Activated CD4-positive, alpha-beta memory T cell treated with anti-CD3 and anti-CD28 coated beads for 36 hours (primary cell): ENCODE results near the gene UFC1. TPM values are rescaled to one million over a fixed set of nuclear protein-coding genes. Genes with fewer than 3 reads are reported as not detected.

Source experiments
- CTCF ChIA-PET: fragments of 350-600 bp; sonication (Branson Sonifier 250); formaldehyde crosslinking; loops from one replicate; lab custom pipeline; 2021; ENCODE audit warnings: antibody characterized with exemption, inconsistent platforms; lab: Charles Lee
- POLR2A ChIA-PET: fragments of 350-600 bp; sonication (Branson Sonifier 250); formaldehyde crosslinking; loops from one replicate; lab custom pipeline; 2021; ENCODE audit warnings: antibody characterized with exemption; lab: Charles Lee
- DNase-seq: peaks from one replicate; pipeline ENCODE4 v3.0.0-alpha.2; 2020
- H3K27ac Mint-ChIP-seq: one replicate; pipeline ENCODE4 v1.8.0; 2021; ENCODE audit warnings: mixed read lengths
- H3K27me3 Mint-ChIP-seq: one replicate; pipeline ENCODE4 v1.8.0; 2021; ENCODE audit warnings: mixed read lengths
- H3K36me3 Mint-ChIP-seq: one replicate; pipeline ENCODE4 v1.8.0; 2021; ENCODE audit warnings: mixed read lengths
- H3K4me1 Mint-ChIP-seq: one replicate; pipeline ENCODE4 v1.8.0; 2021; ENCODE audit warnings: low read depth, mixed read lengths
- H3K4me3 Mint-ChIP-seq: one replicate; pipeline ENCODE4 v1.8.0; 2021; ENCODE audit warnings: mild to moderate bottlenecking, mixed read lengths
- H3K9me3 Mint-ChIP-seq: one replicate; pipeline ENCODE4 v1.8.0; 2021; ENCODE audit warnings: mixed read lengths
- intact Hi-C: fragments of 100-400 bp; cut with micrococcal nuclease; formaldehyde crosslinking; loops from one replicate; pipeline ENCODE4 v1.15.1; 2023
- total RNA-seq, 2 experiments: library from RNA; stranded (reverse); gene quantifications; one replicate each; pipeline ENCODE4 v1.2.3, GENCODE V29; 2021

The UFC1 gene
- total RNA-seq, 2 experiments from 2014 or later: 87.7 to 91.0 TPM

DNA sequence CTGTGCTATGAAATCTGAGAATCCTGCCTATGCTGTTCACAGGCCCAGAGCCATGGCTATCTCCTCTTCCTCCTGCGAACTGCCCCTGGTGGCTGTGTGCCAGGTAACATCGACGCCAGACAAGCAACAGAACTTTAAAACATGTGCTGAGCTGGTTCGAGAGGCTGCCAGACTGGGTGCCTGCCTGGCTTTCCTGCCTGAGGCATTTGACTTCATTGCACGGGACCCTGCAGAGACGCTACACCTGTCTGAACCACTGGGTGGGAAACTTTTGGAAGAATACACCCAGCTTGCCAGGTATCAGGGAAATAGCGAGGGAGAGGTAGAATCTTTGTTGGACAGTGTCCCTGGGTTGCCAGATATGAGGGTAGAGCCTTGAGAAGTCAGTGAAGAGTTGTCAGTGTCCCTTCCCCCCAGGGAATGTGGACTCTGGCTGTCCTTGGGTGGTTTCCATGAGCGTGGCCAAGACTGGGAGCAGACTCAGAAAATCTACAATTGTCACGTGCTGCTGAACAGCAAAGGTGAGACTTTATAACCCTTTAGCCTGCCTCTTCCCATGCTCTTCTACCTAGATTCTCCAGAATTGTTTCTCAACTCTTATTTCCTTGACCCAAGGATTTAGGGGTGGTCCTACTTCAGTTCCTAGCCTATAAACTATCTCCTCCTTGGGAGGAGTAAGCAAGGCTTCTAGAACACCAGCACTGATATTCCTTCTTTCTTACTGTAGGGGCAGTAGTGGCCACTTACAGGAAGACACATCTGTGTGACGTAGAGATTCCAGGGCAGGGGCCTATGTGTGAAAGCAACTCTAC is 34.5 kb upstream of the UFC1 start:
- Mint-ChIP-seq H3K27ac (peak overlapping the region; percentile 84), H3K36me3 (peaks cover 48% of the 10 kb centered on the region), H3K27me3 (no peaks in the 10 kb centered on the region), H3K4me3 (peak overlapping the region; percentile 93), H3K9me3 (no peaks in the 10 kb centered on the region), H3K4me1 (peaks cover 53% of the 10 kb centered on the region)
- DNase-seq: peak; percentile 85
- intact Hi-C loops: loop anchor here (1.0 to 5.0 kb wide), 5 partner anchors 13 to 857 kb away; partner anchors contain the start of genes DCAF8, DEDD, F11R and SDHC
- ChIA-PET CTCF (interaction anchor here (0.6 to 3.9 kb wide), 5 partner anchors 21 to 111 kb away, joined by 3 to 40 read pairs (median 3); partner anchors contain the start of genes ARHGAP30 and KLHDC9), POLR2A (interaction anchor here (0.9 to 2.4 kb wide), 4 partner anchors 9 to 282 kb away, joined by 3 to 11 read pairs (median 4); partner anchors contain the start of gene USF1)

DNA sequence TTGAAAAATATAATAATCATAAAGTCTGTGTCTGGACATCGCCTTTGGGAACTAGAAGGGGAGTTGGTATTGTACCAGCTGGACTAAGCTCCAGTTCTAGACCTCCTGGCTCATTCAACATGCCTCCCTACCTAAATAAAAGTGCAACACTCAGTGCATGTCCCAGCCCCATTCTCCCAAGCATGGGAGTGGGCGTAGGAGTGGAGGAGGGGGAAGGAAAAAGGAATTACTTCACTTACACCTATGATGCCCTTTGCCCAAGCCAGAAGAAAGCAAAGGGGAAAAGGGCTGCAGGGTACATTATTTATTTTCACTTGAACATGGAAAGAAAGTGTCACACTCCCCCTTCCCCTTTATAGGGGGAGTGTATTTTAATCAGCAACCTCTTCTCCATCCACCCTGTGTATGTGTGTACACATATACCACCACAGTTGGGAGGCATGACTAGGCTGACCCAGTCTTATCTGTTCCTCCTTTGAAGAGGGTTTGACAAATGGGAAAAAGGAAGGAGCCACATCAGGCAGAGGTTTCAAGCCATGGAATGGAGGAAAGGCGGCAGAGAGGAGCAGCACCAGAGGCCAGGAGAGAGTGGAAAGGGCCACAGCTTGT is 32.6 kb upstream of the UFC1 start:
- peaks cover 55% of the 10 kb centered on the region for H3K36me3 Mint-ChIP-seq
- ChIA-PET POLR2A (interaction anchor here (1.3 kb wide), 1 partner anchor 37 kb away, joined by 3 read pairs; no protein-coding TSS in a partner anchor), CTCF (interaction anchor here (1.0 to 1.5 kb wide), 4 partner anchors 12 to 45 kb away, joined by 3 to 4 read pairs (median 3); partner anchors contain the start of genes DEDD and PPOX)
- H3K9me3 Mint-ChIP-seq: no peaks in the 10 kb centered on the region
- DNase-seq: no peak
- intact Hi-C loops: no loop called here
- H3K4me3 Mint-ChIP-seq: no peak overlapping the region
- H3K4me1 Mint-ChIP-seq: peaks cover 36% of the 10 kb centered on the region
- H3K27ac Mint-ChIP-seq: peak overlapping the region; percentile 82
- no peaks in the 10 kb centered on the region for H3K27me3 Mint-ChIP-seq

DNA sequence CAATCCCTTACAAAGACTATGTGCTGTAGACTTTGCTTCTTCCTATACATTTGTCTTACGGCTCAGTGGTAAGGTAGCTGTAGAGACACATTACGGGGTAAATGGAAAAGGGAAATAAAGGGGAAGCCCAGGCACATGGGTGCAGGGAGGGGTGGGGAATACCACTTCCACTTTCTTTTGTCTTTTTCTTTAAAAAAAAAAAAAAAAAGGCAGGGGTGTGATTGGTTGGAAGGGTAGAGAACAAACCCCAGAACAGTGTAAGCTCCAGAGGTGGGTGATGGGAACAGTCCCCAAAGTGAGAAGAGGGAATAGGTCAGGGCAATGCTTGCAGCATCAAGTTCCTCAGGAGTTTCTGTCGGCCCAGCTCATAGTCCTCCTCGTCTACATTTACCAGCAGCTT is 31.9 kb upstream of the UFC1 start:
- CTCF ChIA-PET: interaction anchor here (1.0 to 1.5 kb wide), 4 partner anchors 11 to 44 kb away, joined by 3 to 4 read pairs (median 3); partner anchors contain the start of genes DEDD and PPOX
- DNase-seq: no peak
- peaks cover 35% of the 10 kb centered on the region for H3K4me1 Mint-ChIP-seq
- POLR2A ChIA-PET: interaction anchor here (1.3 kb wide), 1 partner anchor 36 kb away, joined by 3 read pairs; no protein-coding TSS in a partner anchor
- H3K9me3 Mint-ChIP-seq: no peaks in the 10 kb centered on the region
- H3K4me3 Mint-ChIP-seq: no peak overlapping the region
- intact Hi-C loops: no loop called here
- peaks cover 56% of the 10 kb centered on the region for H3K36me3 Mint-ChIP-seq
- H3K27ac Mint-ChIP-seq: peak overlapping the region; percentile 64
- H3K27me3 Mint-ChIP-seq: no peaks in the 10 kb centered on the region

GRCh38 chr1:161122967-161123366 is 30.8 kb upstream of the UFC1 start:
- CTCF ChIA-PET: no interaction called here
- intact Hi-C loops: no loop called here
- POLR2A ChIA-PET: no interaction called here
- Mint-ChIP-seq H3K27ac (peak overlapping the region; percentile 48), H3K27me3 (no peaks in the 10 kb centered on the region), H3K9me3 (no peaks in the 10 kb centered on the region), H3K4me3 (no peak overlapping the region), H3K36me3 (peaks cover 61% of the 10 kb centered on the region), H3K4me1 (peaks cover 41% of the 10 kb centered on the region)
- DNase-seq: no peak

DNA sequence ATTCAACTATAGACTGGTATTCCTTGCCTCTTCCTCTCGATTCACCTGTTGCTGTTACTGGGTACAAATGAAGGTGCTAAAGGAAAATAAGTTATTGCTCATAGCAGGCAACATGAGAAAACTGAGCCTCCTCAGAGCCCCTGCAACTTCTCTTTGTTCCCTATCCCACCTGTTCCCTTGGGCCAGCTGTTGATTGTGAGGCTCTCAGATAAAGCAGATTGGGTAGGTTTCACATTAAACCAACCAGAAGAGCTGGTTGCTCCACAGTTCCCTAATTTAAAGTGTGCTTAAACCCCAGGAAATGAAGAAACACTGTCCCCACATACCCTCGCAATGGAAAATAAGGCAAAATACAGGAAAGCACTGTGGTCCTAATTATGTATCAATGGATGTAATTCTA is 26.1 kb upstream of the UFC1 start:
- intact Hi-C loops: no loop called here
- H3K4me1 Mint-ChIP-seq: peaks cover 50% of the 10 kb centered on the region
- H3K27me3 Mint-ChIP-seq: no peaks in the 10 kb centered on the region
- no peak overlapping the region for H3K4me3 Mint-ChIP-seq
- H3K36me3 Mint-ChIP-seq: peaks cover 53% of the 10 kb centered on the region
- ChIA-PET POLR2A (interaction anchor here (1.0 to 1.1 kb wide), 2 partner anchors 9 to 10 kb away, joined by 4 to 5 read pairs; partner anchors contain the start of genes NIT1 and PFDN2), CTCF (interaction anchor here (0.8 to 1.2 kb wide), 3 partner anchors 10 to 30 kb away, joined by 3 to 4 read pairs (median 4); partner anchors contain the start of genes NIT1 and PFDN2)
- DNase-seq: no peak
- H3K27ac Mint-ChIP-seq: no peak overlapping the region
- no peaks in the 10 kb centered on the region for H3K9me3 Mint-ChIP-seq

DNA sequence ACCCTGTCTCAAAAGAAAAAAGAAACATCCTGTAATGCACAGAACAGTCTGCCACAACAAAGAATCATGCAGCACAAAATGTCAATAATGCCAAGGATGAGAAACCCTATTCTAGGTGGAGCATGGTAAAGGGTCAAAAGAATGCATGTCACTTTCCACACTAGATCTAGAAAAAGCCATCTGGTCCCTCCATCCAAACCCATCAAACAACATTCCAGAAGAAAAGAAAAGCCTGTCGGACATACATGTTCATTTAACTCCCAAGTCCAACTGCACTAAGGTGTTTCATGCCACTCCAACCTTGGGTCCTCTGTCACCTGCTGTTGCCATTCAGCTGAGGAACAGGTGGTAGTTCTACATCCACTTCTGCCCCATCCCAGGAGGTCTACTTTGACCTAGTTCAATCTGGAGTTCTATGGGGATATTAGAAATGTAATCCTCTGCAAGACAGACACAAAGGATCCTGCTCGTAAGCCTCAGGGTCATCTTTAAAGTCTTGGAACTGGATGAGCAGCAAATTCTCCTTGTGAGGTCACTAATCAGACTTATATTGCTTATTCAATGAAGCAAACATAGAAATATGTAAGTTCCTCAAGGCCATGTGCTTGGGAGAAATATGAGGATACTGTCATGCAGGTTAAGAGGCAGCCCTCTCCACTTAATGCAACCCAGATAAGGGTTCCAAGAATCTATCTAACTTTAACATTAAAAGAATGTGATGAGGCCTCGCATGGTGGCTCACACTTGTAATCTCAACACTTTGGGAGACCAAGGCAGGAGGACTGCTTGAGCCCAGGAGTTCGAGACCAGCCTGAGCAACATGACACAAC is 25.0 kb upstream of the UFC1 start:
- Mint-ChIP-seq H3K36me3 (peaks cover 46% of the 10 kb centered on the region), H3K9me3 (no peaks in the 10 kb centered on the region), H3K4me3 (no peak overlapping the region), H3K27me3 (no peaks in the 10 kb centered on the region), H3K4me1 (peaks cover 50% of the 10 kb centered on the region), H3K27ac (no peak overlapping the region)
- DNase-seq: no peak
- POLR2A ChIA-PET: interaction anchor here (1.1 kb wide), 1 partner anchor 12 kb away, joined by 5 read pairs; no protein-coding TSS in a partner anchor
- CTCF ChIA-PET: interaction anchor here (1.2 kb wide), 1 partner anchor 9 kb away, joined by 4 read pairs; no protein-coding TSS in a partner anchor
- intact Hi-C loops: no loop called here

DNA sequence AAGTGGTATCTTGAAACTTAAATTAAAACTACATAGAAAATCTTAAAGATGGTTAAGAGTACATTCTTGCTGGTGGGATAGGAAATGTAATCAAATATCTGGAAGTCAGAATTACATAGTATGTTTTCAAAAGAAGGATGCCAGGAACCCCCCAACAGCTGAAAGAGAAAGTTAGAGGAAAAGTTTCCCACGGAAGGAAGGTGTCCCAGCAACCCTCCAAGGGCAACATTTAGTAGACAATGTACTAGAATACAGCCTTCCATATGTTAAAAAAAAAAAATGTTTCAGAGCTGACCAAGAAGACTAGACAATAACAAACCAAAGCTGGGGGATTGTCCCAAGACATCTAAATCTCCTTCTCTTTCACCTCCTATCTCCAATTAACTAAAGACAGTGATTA is 23.5 kb upstream of the UFC1 start:
- no peak overlapping the region for H3K4me3 Mint-ChIP-seq
- ChIA-PET CTCF (no interaction called here), POLR2A (no interaction called here)
- H3K27ac Mint-ChIP-seq: peak overlapping the region; percentile 44
- no peak for DNase-seq
- H3K27me3 Mint-ChIP-seq: no peaks in the 10 kb centered on the region
- H3K36me3 Mint-ChIP-seq: peaks cover 40% of the 10 kb centered on the region
- no peaks in the 10 kb centered on the region for H3K9me3 Mint-ChIP-seq
- peaks cover 54% of the 10 kb centered on the region for H3K4me1 Mint-ChIP-seq
- intact Hi-C loops: loop anchor here (5.0 kb wide), 1 partner anchor 293 kb away; no protein-coding TSS in a partner anchor

GRCh38 chr1:161131523-161132409 is 22.0 kb upstream of the UFC1 start:
- CTCF ChIA-PET: interaction anchor here (0.8 to 4.3 kb wide), 8 partner anchors 32 to 134 kb away, joined by 3 to 22 read pairs (median 6); partner anchors contain the start of genes ARHGAP30, KLHDC9, PPOX and TOMM40L
- H3K36me3 Mint-ChIP-seq: peaks cover 29% of the 10 kb centered on the region
- intact Hi-C loops: loop anchor here (1.0 to 5.0 kb wide), 5 partner anchors 12 to 294 kb away; partner anchors contain the start of genes UFC1 and USF1
- POLR2A ChIA-PET: interaction anchor here (0.8 to 2.7 kb wide), 8 partner anchors 22 to 91 kb away, joined by 3 to 16 read pairs (median 4); partner anchors contain the start of genes NDUFS2, PPOX and UFC1
- H3K4me1 Mint-ChIP-seq: peaks cover 49% of the 10 kb centered on the region
- no peak overlapping the region for H3K27ac Mint-ChIP-seq
- no peak overlapping the region for H3K4me3 Mint-ChIP-seq
- no peaks in the 10 kb centered on the region for H3K9me3 Mint-ChIP-seq
- H3K27me3 Mint-ChIP-seq: no peaks in the 10 kb centered on the region
- peak; percentile 25 for DNase-seq

- no peak within 1 kb of the TSS for H3K27ac Mint-ChIP-seq
Measured at GRCh38 chr1:161132410-161133219, 21.2 kb upstream of the UFC1 start, which contains the start of gene DEDD. TSS of gene DEDD (minus strand) at chr1:161132667. CDS start at chr1:161124462, 8,205 bp downstream.

More at GRCh38 chr1:161132410-161133219, 21.2 kb upstream of the UFC1 start, which contains the start of gene DEDD:
- peaks cover 23% of the 10 kb centered on the region for H3K36me3 Mint-ChIP-seq
- H3K4me3 Mint-ChIP-seq: no peak within 1 kb of the TSS
- DNase-seq: peak; percentile 96
- CTCF ChIA-PET: interaction anchor here (0.7 to 4.3 kb wide), 13 partner anchors 11 to 294 kb away, joined by 3 to 22 read pairs (median 4); partner anchors contain the start of genes ARHGAP30, KLHDC9, PPOX and TOMM40L
- no peaks in the 10 kb centered on the region for H3K27me3 Mint-ChIP-seq
- intact Hi-C loops: loop anchor here (1.0 to 5.0 kb wide), 5 partner anchors 13 to 295 kb away; partner anchors contain the start of genes UFC1 and USF1
- H3K4me1 Mint-ChIP-seq: peaks cover 43% of the 10 kb centered on the region
- POLR2A ChIA-PET: interaction anchor here (0.5 to 2.7 kb wide), 9 partner anchors 21 to 143 kb away, joined by 3 to 16 read pairs (median 4); partner anchors contain the start of genes NDUFS2, PPOX and UFC1
- H3K9me3 Mint-ChIP-seq: no peaks in the 10 kb centered on the region
